NCI-H1105 (cell line): ENCODE data around the gene GNB3.
A peak's percentile ranks its signal among the peaks of the same experiment; 100 is the strongest.

Source experiments
- DNase-seq: peaks from one replicate; lab custom pipeline; 2025; lab: John Stamatoyannopoulos, UW

Gene GNB3

GRCh38 chr12:6837370-6838060 lies 3.2 kb upstream of the GNB3 start:
- no peak for DNase-seq

- DNase-seq: no peak
Measured at GRCh38 chr12:6838854-6839253, 1.9 kb upstream of the GNB3 start.

GRCh38 chr12:6839482-6840201 lies 1.1 kb upstream of the GNB3 start:
- DNase-seq: peak; percentile 17

- no peak for DNase-seq
Measured at GRCh38 chr12:6840330-6840729, 395 bp upstream of the GNB3 start.

- no peak for DNase-seq
Measured at GRCh38 chr12:6842075-6842474, 1.4 kb downstream of the GNB3 start.

GRCh38 chr12:6843118-6843902 lies 2.6 kb downstream of the GNB3 start:
- no peak for DNase-seq

GRCh38 chr12:6845395-6845794 lies 4.7 kb downstream of the GNB3 start:
- DNase-seq: no peak

- no peak for DNase-seq
Measured at GRCh38 chr12:6846316-6846869, 5.7 kb downstream of the GNB3 start.

- no peak for DNase-seq
Measured at GRCh38 chr12:6847676-6848075, 7.0 kb downstream of the GNB3 start.

GRCh38 chr12:6849427-6849826 lies 8.7 kb downstream of the GNB3 start:
- no peak for DNase-seq

GRCh38 chr12:6849976-6850560 lies 9.3 kb downstream of the GNB3 start:
- DNase-seq: no peak

- DNase-seq: no peak
Measured at GRCh38 chr12:6850796-6851152, 10.0 kb downstream of the GNB3 start.

GRCh38 chr12:6851153-6851920 lies 10.6 kb downstream of the GNB3 start, which contains the start of gene CDCA3:
Gene CDCA3, minus strand, starts transcription at chr12:6851286. Its CDS starts 334 bp downstream, at chr12:6850952.
- DNase-seq: peak; percentile 97

GRCh38 chr12:6851921-6852650 lies 11.4 kb downstream of the GNB3 start, which contains the start of gene USP5:
Gene USP5, plus strand, starts transcription at chr12:6852150. Its CDS starts 30 bp downstream, at chr12:6852180.
- peak; percentile 100 for DNase-seq

- no peak for DNase-seq
Measured at GRCh38 chr12:6852651-6853354, 12.1 kb downstream of the GNB3 start.

GRCh38 chr12:6853626-6854025 lies 12.9 kb downstream of the GNB3 start:
- DNase-seq: no peak

GRCh38 chr12:6854036-6854435 lies 13.3 kb downstream of the GNB3 start:
- DNase-seq: no peak

- no peak for DNase-seq
Measured at GRCh38 chr12:6855322-6855721, 14.6 kb downstream of the GNB3 start.

- DNase-seq: no peak
Measured at GRCh38 chr12:6858799-6859198, 18.1 kb downstream of the GNB3 start.

- no peak for DNase-seq
Measured at GRCh38 chr12:6860116-6860515, 19.4 kb downstream of the GNB3 start.
